ENCODE results near the gene SNAPC2. TPM values are rescaled to one million over a fixed set of nuclear protein-coding genes. Genes with fewer than 3 reads are reported as not detected.

The SNAPC2 gene
- total and polyA plus RNA-seq, 2 donors (not counting 1 experiment from before 2014, with no cell fraction given) = 19.9 to 21.7 TPM

- no peaks in the 10 kb centered on the region for H3K79me2 ChIP-seq (ENCODE audit: control insufficient read depth, insufficient read depth, low read length)
- Mint-ChIP-seq H3K9me3 (ENCODE audit: insufficient read depth) (no peaks in the 10 kb centered on the region), H3K4me3 (no peak overlapping the region), H3K27ac (no peak overlapping the region), H3K4me1 (no peaks in the 10 kb centered on the region), H3K27me3 (no peaks in the 10 kb centered on the region)
- no peak overlapping the region for H3K4me2 ChIP-seq (replicated peaks; ENCODE audit: low read depth, low read length, poor library complexity, severe bottlenecking)
- H2AFZ ChIP-seq (ENCODE audit: insufficient read depth, low read depth, low read length, poor library complexity, severe bottlenecking) = no peak overlapping the region
- H3K9ac ChIP-seq (ENCODE audit: low read length) = no peak overlapping the region
- no peak for ATAC-seq (ENCODE audit: low read depth)
- H3K9me3 ChIP-seq (ENCODE audit: control extremely low read depth in 1 of 3, control insufficient read depth in 2 of 3, insufficient read depth in 1 of 3, low read length in 2 of 3) = no peaks in the 10 kb centered on the region
- CTCF ChIA-PET = interaction anchor here (0.6 kb wide), 1 partner anchor 650 kb away, joined by 3 read pairs; no protein-coding TSS in a partner anchor
- WGBS (ENCODE audit: insufficient coverage) = 91% methylated on average over 6 of the region's 12 CpGs
- no peak for DNase-seq
- H4K20me1 ChIP-seq (ENCODE audit: control insufficient read depth, insufficient read depth, low read length, poor library complexity, severe bottlenecking) = no peaks in the 10 kb centered on the region
- H3K36me3 ChIP-seq (replicated peaks in 1 of 2; ENCODE audit: control extremely low read depth in 1 of 2, control insufficient read depth in 1 of 2, extremely low read depth in 1 of 2, insufficient read depth in 2 of 2, low read length in 1 of 2) = peaks cover 3 to 65% of the 10 kb centered on the region in 2 experiments
- H3K27ac ChIP-seq (ENCODE audit: low read length in 2 of 2) = no peak overlapping the region
- POLR2A ChIA-PET = no interaction called here
- no peak overlapping the region for H3K4me3 ChIP-seq (ENCODE audit: control extremely low read depth in 1 of 5, extremely low read depth in 1 of 5, insufficient read depth in 1 of 5, low read depth in 2 of 5, low read length in 4 of 5)
- intact Hi-C loops (cut with micrococcal nuclease) = no loop called here
- TF ChIP-seq EZH2 (IDR thresholded peaks at IDR 0.05; ENCODE audit: borderline replicate concordance, insufficient read depth, low read depth, low read length, poor library complexity, severe bottlenecking) = no peak
- no peak for TF ChIP-seq CTCF (IDR thresholded peaks at IDR 0.05)
- no peaks in the 10 kb centered on the region for H3K4me1 ChIP-seq (ENCODE audit: control insufficient read depth in 2 of 2, insufficient read depth in 2 of 2, low read length in 2 of 2)
- H3K27me3 ChIP-seq (replicated peaks in 1 of 4; ENCODE audit: control extremely low read depth in 1 of 4, control insufficient read depth in 3 of 4, insufficient read depth in 4 of 4, low read length in 3 of 4) = no peaks in the 10 kb centered on the region
Measured at GRCh38 chr19:7965259-7965841, 45.2 kb downstream of the SNAPC2 start.

GRCh38 chr19:7965921-7966665 is 46.0 kb downstream of the SNAPC2 start:
- ChIA-PET POLR2A (no interaction called here), CTCF (interaction anchor here (0.6 kb wide), 1 partner anchor 649 kb away, joined by 3 read pairs; no protein-coding TSS in a partner anchor)
- no peak overlapping the region for H3K4me3 ChIP-seq (ENCODE audit: control extremely low read depth in 1 of 5, extremely low read depth in 1 of 5, insufficient read depth in 1 of 5, low read depth in 2 of 5, low read length in 4 of 5)
- H3K9me3 ChIP-seq (ENCODE audit: control extremely low read depth in 1 of 3, control insufficient read depth in 2 of 3, insufficient read depth in 1 of 3, low read length in 2 of 3) = no peaks in the 10 kb centered on the region
- no peaks in the 10 kb centered on the region for H3K27me3 ChIP-seq (replicated peaks in 1 of 4; ENCODE audit: control extremely low read depth in 1 of 4, control insufficient read depth in 3 of 4, insufficient read depth in 4 of 4, low read length in 3 of 4)
- intact Hi-C loops (cut with micrococcal nuclease) = no loop called here
- TF ChIP-seq CTCF (IDR thresholded peaks at IDR 0.05) (no peak), EZH2 (IDR thresholded peaks at IDR 0.05; ENCODE audit: borderline replicate concordance, insufficient read depth, low read depth, low read length, poor library complexity, severe bottlenecking) (no peak)
- H3K4me2 ChIP-seq (replicated peaks; ENCODE audit: low read depth, low read length, poor library complexity, severe bottlenecking) = no peak overlapping the region
- peaks cover 3 to 62% of the 10 kb centered on the region in 2 experiments for H3K36me3 ChIP-seq (replicated peaks in 1 of 2; ENCODE audit: control extremely low read depth in 1 of 2, control insufficient read depth in 1 of 2, extremely low read depth in 1 of 2, insufficient read depth in 2 of 2, low read length in 1 of 2)
- ATAC-seq (ENCODE audit: low read depth) (no peak), DNase-seq (no peak)
- Mint-ChIP-seq H3K4me3 (no peak overlapping the region), H3K27me3 (no peaks in the 10 kb centered on the region), H3K9me3 (ENCODE audit: insufficient read depth) (no peaks in the 10 kb centered on the region), H3K27ac (no peak overlapping the region), H3K4me1 (no peaks in the 10 kb centered on the region)
- 96% methylated on average over 6 of the region's 12 CpGs for WGBS (ENCODE audit: insufficient coverage)
- no peaks in the 10 kb centered on the region for H3K4me1 ChIP-seq (ENCODE audit: control insufficient read depth in 2 of 2, insufficient read depth in 2 of 2, low read length in 2 of 2)
- no peak overlapping the region for H3K27ac ChIP-seq (ENCODE audit: low read length in 2 of 2)
- no peaks in the 10 kb centered on the region for H4K20me1 ChIP-seq (ENCODE audit: control insufficient read depth, insufficient read depth, low read length, poor library complexity, severe bottlenecking)
- no peaks in the 10 kb centered on the region for H3K79me2 ChIP-seq (ENCODE audit: control insufficient read depth, insufficient read depth, low read length)
- H2AFZ ChIP-seq (ENCODE audit: insufficient read depth, low read depth, low read length, poor library complexity, severe bottlenecking) = no peak overlapping the region
- no peak overlapping the region for H3K9ac ChIP-seq (ENCODE audit: low read length)
